Measurements from ENCODE around the gene YJEFN3.

- TF ChIP-seq, protein P1, sequence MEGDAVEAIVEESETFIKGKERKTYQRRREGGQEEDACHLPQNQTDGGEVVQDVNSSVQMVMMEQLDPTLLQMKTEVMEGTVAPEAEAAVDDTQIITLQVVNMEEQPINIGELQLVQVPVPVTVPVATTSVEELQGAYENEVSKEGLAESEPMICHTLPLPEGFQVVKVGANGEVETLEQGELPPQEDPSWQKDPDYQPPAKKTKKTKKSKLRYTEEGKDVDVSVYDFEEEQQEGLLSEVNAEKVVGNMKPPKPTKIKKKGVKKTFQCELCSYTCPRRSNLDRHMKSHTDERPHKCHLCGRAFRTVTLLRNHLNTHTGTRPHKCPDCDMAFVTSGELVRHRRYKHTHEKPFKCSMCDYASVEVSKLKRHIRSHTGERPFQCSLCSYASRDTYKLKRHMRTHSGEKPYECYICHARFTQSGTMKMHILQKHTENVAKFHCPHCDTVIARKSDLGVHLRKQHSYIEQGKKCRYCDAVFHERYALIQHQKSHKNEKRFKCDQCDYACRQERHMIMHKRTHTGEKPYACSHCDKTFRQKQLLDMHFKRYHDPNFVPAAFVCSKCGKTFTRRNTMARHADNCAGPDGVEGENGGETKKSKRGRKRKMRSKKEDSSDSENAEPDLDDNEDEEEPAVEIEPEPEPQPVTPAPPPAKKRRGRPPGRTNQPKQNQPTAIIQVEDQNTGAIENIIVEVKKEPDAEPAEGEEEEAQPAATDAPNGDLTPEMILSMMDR (IDR thresholded peaks at IDR 0.05 in 2 of 3, conservative IDR thresholded peaks at IDR 0.05 in 1 of 3; ENCODE audit: borderline replicate concordance in 1 of 3, insufficient read depth in 1 of 3, low read depth in 2 of 3, low read length in 2 of 3), result no peak
- TF ChIP-seq YY1 (IDR thresholded peaks at IDR 0.05; ENCODE audit: extremely low read depth, insufficient replicate concordance, low read depth, low read length) (no peak), POLR2A (IDR thresholded peaks at IDR 0.05; ENCODE audit: borderline replicate concordance, extremely low read depth, insufficient read depth, insufficient read length) (no peak), ZFX (IDR thresholded peaks at IDR 0.05) (no peak), SRF (IDR thresholded peaks at IDR 0.05; ENCODE audit: low read depth) (no peak), FOSL1 (IDR thresholded peaks at IDR 0.05; ENCODE audit: low read depth) (no peak), EZH2 (IDR thresholded peaks at IDR 0.05) (no peak), ZNF274 (IDR thresholded peaks at IDR 0.05; ENCODE audit: low read depth, low read length) (no peak)
- TF ChIP-seq, protein P2, sequence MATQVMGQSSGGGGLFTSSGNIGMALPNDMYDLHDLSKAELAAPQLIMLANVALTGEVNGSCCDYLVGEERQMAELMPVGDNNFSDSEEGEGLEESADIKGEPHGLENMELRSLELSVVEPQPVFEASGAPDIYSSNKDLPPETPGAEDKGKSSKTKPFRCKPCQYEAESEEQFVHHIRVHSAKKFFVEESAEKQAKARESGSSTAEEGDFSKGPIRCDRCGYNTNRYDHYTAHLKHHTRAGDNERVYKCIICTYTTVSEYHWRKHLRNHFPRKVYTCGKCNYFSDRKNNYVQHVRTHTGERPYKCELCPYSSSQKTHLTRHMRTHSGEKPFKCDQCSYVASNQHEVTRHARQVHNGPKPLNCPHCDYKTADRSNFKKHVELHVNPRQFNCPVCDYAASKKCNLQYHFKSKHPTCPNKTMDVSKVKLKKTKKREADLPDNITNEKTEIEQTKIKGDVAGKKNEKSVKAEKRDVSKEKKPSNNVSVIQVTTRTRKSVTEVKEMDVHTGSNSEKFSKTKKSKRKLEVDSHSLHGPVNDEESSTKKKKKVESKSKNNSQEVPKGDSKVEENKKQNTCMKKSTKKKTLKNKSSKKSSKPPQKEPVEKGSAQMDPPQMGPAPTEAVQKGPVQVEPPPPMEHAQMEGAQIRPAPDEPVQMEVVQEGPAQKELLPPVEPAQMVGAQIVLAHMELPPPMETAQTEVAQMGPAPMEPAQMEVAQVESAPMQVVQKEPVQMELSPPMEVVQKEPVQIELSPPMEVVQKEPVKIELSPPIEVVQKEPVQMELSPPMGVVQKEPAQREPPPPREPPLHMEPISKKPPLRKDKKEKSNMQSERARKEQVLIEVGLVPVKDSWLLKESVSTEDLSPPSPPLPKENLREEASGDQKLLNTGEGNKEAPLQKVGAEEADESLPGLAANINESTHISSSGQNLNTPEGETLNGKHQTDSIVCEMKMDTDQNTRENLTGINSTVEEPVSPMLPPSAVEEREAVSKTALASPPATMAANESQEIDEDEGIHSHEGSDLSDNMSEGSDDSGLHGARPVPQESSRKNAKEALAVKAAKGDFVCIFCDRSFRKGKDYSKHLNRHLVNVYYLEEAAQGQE (IDR thresholded peaks at IDR 0.05; ENCODE audit: low read depth), result no peak
Observed at GRCh38 chr19:19506592-19506991, 22.1 kb upstream of the YJEFN3 start.
